ENCODE measurements around the gene TAF8. TPM values are rescaled to one million over a fixed set of nuclear protein-coding genes. Genes with fewer than 3 reads are reported as not detected.

TAF8 gene
- total RNA-seq, 4 donors from 2014 or later, result 6.0 to 33.2 (median 10.8) TPM

- 67 to 100% methylated on average over 1 to 2 of the region's 9 CpGs for WGBS, 2 donors
- Histone ChIP-seq H3K4me1 (peaks cover 35 to 77% (median 45%) of the 10 kb centered on the region in 3 donors), H3K27me3 (no peaks in the 10 kb centered on the region), H3K27ac (peak overlapping the region; percentile 82 to 93 (median 91)), H3K4me3 (no peak overlapping the region), H3K9me3 (no peaks in the 10 kb centered on the region), H3K36me3 (peaks cover 5 to 60% (median 9%) of the 10 kb centered on the region in 3 donors)
- intact Hi-C loops (cut with DNase I), result no loop called here
- DNase-seq, result no peak
- no peak for TF ChIP-seq CTCF (IDR thresholded peaks at IDR 0.05)
- TF ChIP-seq POLR2A (IDR thresholded peaks at IDR 0.05), result no peak
Observed at GRCh38 chr6:42124223-42124836, 74.0 kb downstream of the TAF8 start.

GRCh38 chr6:42125231-42125630, 74.9 kb downstream of the TAF8 start:
- H3K4me1 ChIP-seq, result peaks cover 35 to 73% (median 38%) of the 10 kb centered on the region in 3 donors
- intact Hi-C loops (cut with DNase I), result no loop called here
- H3K27me3 ChIP-seq, result no peaks in the 10 kb centered on the region
- TF ChIP-seq CTCF (IDR thresholded peaks at IDR 0.05), result no peak
- no peak for TF ChIP-seq POLR2A (IDR thresholded peaks at IDR 0.05)
- H3K36me3 ChIP-seq, result peaks cover 5 to 68% (median 9%) of the 10 kb centered on the region in 3 donors
- H3K9me3 ChIP-seq, result no peaks in the 10 kb centered on the region
- no peak overlapping the region for H3K4me3 ChIP-seq
- peak overlapping the region; percentile 82 to 93 (median 91) for H3K27ac ChIP-seq
- 69 to 82% methylated on average over 10 to 11 of the region's 14 CpGs for WGBS, 2 donors
- no peak for DNase-seq

- Histone ChIP-seq H3K9me3 (no peaks in the 10 kb centered on the region), H3K36me3 (peaks cover 5 to 68% (median 9%) of the 10 kb centered on the region in 3 donors), H3K27me3 (no peaks in the 10 kb centered on the region), H3K4me3 (no peak overlapping the region), H3K4me1 (peaks cover 34 to 73% (median 38%) of the 10 kb centered on the region in 3 donors), H3K27ac (peak overlapping the region; percentile 82 to 93 (median 91))
- TF ChIP-seq POLR2A (IDR thresholded peaks at IDR 0.05) (no peak), CTCF (IDR thresholded peaks at IDR 0.05) (no peak)
- intact Hi-C loops (cut with DNase I), result no loop called here
- DNase-seq, result no peak
- 68 to 75% methylated on average over 3 of the region's 3 CpGs for WGBS, 2 donors
Observed at GRCh38 chr6:42125663-42126062, 75.3 kb downstream of the TAF8 start.

- no peaks in the 10 kb centered on the region for H3K9me3 ChIP-seq
- no peaks in the 10 kb centered on the region for H3K27me3 ChIP-seq
- H3K4me3 ChIP-seq, result no peak overlapping the region
- TF ChIP-seq CTCF (IDR thresholded peaks at IDR 0.05), result no peak
- TF ChIP-seq POLR2A (IDR thresholded peaks at IDR 0.05), result no peak
- peaks cover 5 to 96% (median 9%) of the 10 kb centered on the region in 3 donors for H3K36me3 ChIP-seq
- H3K4me1 ChIP-seq, result peaks cover 12 to 73% (median 17%) of the 10 kb centered on the region in 3 donors
- intact Hi-C loops (cut with DNase I), result no loop called here
- H3K27ac ChIP-seq, result peak overlapping the region in 1 of 4 donors; percentile 42
- DNase-seq, result no peak
- 79 to 87% methylated on average over 10 to 15 of the region's 25 CpGs for WGBS, 2 donors
Observed at GRCh38 chr6:42128460-42129359, 78.4 kb downstream of the TAF8 start.

GRCh38 chr6:42129360-42129676, 79.0 kb downstream of the TAF8 start:
- intact Hi-C loops (cut with DNase I), result no loop called here
- peaks cover 5 to 98% (median 9%) of the 10 kb centered on the region in 3 donors for H3K36me3 ChIP-seq
- no peaks in the 10 kb centered on the region for H3K9me3 ChIP-seq
- peak overlapping the region in 1 of 4 donors; percentile 42 for H3K27ac ChIP-seq
- TF ChIP-seq POLR2A (IDR thresholded peaks at IDR 0.05) (no peak), CTCF (IDR thresholded peaks at IDR 0.05) (no peak)
- no peak for DNase-seq
- H3K4me1 ChIP-seq, result peaks cover 5 to 73% (median 14%) of the 10 kb centered on the region in 3 donors
- 100% methylated on average over 2 of the region's 2 CpGs for WGBS, 2 donors
- no peak overlapping the region for H3K4me3 ChIP-seq
- no peaks in the 10 kb centered on the region for H3K27me3 ChIP-seq

Measured in esophagus squamous epithelium (tissue), 5 donors.